ENCODE data around the gene AGK.

DNA sequence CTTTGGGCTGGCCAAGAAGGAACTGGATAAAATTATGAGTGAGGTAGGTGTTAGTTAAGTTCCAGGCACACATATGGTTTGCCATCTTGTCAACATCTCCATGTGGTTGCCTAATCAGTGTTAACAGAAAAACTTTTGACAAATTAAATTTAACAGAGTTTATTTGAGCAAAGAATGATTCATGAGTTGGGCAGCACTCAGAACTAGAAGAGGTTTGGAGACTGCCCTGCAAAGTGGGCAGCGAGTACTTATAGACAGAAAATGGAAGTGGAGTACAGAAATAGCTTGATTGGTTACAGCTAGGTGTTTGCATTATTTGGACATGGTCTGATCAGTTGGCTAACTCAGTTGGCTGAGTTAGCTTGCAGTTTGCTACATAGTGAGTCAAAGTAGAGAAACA lies 37.5 kb upstream of the AGK start:
- no peak for TF ChIP-seq CTCF (IDR thresholded peaks at IDR 0.05)
- TF ChIP-seq POLR2A (IDR thresholded peaks at IDR 0.05): no peak
- TF ChIP-seq POLR2AphosphoS5 (IDR thresholded peaks at IDR 0.05): no peak

Data from breast epithelium (tissue), 3 donors.